NCI-H1092 (cell line): Measurements from ENCODE around the gene HPN.
"Not testable (repeated sequence)": the region's sequence is repeated elsewhere in the genome, so short reads cannot be mapped to it uniquely, and the experiment has no call there.

Source experiments
- DNase-seq: peaks from one replicate; lab custom pipeline; 2025; lab: John Stamatoyannopoulos, UW

The HPN gene

DNA sequence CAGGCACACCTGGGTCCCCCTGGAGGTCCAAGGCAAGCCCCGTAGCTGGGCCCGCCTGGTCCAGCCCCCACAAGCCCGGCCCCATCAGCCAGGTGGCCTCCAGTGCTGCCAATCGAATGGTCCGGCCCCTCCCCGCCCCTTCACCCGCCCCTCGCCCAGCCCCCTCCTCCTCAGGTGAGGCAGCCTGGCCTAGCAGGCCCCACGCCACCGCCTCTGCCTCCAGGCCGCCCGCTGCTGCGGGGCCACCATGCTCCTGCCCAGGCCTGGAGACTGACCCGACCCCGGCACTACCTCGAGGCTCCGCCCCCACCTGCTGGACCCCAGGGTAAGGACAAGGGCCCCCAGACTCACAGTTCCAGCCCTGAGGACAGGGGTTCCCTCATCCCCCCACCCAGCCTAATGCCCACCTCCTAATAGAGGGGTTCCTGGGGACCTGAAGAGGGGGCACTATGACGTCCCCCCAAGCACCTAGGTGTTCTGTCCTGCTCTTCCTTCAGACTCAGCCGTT, at the start of gene HPN:
TSS of gene HPN (plus strand) at position 174 of the 508 bp plus-strand sequence. CDS start 786 bp downstream, outside the sequence.
- DNase-seq, result no peak

DNA sequence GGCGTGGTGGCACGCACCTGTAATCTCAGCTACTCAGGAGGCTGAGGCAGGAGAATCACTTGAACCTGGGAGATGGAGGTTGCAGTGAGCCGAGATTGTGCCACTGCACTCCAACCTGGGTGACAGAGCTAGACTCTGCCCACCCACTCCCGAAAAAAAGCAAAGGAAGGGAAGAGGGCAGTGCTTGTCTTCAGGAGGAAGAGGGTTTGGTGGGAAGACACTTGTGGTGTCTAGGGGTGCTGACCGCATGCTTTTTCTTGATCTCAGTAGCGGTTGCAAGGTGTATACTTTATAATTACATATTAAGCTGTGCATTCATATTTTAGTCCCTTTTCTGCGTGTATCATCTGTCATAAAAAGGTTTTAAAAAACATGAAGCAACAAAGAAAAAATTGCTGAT, 48.9 kb upstream of the HPN start:
- DNase-seq, result not testable (repeated sequence)

DNA sequence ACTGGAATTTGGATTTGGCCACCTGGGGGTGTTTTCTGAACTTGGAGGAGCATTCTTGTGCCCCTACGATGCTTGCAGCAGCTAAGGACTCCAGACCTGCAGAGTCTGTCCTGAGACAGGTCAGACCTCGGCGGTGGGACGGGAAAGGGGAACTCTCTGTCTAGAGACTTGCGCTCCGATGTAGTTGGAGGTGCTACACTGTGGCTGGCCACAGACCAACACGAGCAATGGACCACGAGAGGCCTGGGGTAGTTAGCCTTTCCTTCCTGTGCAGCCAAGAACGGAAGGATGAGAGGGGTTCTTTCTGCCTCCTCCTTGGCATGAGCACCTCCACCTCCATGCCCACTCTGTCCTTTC, 47.3 kb upstream of the HPN start:
- DNase-seq, result no peak

DNA sequence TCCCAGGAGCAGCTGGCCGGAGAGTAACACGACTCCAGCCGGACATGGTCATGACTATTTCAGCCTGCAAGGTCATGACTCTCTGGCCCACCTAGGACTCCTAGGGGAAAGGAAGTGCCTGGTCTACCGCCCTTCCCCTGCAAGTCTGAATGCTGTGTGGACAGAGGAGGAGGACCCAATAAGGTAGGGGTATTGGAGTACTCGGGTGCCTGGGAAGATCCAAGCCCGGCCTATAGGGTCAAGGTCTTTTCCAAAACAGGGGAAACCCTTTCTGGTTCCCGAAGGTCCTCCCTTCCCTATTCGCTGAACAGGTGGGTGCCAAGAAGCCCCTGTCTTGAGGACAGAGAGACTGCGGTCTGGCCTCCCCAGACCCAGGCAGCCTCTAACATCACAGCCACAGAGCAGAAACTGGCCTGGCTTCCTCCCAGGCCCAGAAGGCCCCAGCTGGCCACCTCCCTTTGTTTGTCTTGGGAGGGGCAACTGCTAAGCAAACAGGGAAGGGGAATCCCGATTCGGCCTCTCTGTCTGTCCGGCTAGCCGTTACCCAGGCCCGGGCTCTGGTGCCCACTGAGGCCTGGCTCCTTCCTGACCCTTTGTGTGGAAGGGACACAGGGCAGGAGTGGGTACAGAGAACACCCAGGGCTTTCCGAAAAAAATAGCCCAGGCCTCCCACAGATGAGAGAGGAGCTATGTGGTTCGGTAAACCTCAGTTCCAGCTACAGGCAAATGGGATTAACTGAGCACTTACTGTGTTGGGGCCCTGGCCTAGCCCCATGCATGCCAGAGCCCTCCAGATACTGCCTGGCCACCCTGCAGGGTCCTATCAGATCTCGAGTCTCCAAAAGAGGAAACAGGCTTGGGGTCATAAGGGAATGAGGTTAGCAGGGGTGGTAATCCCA, 46.6 kb upstream of the HPN start:
- no peak for DNase-seq

DNA sequence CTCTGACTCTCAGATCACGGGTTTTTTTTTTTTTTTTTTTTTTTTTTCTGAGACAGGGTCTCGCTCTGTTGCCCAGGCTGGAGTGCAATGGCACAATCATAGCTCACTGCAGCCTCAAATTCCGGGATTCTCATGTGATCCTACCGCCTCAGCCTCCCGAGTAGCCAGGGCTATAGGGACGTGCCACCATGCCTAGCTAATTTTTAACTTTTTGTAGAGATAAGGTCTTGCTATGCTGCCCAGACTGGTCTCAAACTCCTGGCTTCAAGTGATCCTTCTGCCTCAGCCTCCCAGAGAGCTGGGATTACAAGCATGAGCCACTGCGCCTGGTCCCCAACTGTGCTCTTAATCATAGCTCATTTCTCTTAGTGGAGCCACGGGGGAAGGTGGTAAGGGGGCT, 46.0 kb upstream of the HPN start:
- no peak for DNase-seq

DNA sequence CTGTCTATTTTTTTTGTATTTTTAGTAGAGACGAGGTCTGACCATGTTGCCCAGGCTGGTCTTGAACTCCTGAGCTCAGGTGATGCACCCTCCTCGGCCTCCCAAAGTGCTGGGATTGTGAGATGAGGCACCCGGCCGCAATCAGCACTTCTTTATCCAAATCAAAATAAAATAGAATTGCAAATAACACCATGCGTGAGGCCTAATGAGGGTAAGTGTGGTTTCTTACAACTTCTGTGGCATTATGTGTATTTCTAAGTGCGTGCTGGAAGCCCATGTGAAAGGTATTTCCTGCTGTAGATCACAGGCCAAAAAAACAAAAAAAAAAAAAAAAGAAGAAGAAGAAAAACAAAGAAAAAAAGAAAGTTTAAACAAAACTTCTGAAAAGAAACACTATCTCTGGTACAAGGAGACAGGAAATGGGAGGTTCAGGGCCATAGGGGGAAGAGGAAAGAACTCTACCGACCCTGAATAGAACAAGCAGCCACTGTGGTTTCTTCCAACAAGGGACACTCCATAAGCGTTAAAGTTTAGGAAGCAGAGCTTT, 44.4 kb upstream of the HPN start:
- no peak for DNase-seq

DNA sequence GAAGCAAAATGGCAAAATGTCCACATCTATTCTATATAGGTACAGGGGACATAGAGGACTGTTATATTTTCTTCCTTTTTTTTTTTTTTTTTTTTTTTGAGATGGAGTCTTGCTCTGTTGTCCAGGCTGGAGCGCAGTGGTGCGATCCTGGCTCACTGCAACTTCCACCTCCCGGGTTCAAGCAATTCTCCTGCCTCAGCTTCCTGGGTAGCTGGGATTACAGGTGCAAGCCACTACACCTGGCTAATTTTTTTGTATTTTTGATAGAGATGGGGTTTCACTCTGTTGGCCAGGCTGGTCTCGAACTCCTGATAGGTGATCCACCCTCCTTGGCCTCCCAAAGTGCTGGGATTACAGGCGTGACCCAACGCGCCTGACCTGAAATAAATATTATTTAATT, 43.3 kb upstream of the HPN start:
- not testable (repeated sequence) for DNase-seq

DNA sequence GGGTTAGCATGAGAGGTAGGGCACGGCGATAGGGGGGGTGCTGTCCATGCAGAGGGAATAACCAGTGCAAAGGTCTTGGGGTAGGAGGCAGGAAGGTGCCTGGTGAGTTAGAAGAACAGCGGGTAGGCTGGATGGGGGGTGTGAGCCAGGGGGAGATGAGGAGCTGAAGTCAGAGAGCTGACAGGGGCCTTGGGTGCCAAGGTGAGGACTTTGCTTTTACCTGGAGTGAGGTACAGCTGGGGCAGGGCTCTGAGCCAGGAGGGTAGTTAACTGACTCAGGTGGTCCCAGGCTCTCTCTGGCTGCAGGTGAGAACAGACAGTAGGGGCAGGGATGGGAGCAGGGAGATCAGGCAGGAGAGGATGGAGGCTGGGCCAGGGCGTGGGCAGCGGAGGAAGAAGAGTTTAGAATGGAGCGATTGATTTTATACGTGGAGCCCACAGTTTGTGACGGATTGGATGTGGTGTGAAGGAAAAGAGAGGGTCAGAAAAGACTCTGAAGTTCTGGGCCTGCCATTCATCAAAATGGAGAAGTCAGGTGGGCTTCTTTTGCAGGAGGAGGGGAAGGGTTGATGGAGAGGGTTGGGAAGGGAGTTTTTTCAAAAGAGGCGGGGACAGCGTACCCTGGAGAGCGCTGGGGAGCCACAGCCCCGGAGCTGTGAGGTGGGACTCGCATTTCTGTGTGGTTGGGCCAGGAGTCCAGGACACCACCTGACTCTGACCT, 42.6 kb upstream of the HPN start:
- DNase-seq, result no peak

DNA sequence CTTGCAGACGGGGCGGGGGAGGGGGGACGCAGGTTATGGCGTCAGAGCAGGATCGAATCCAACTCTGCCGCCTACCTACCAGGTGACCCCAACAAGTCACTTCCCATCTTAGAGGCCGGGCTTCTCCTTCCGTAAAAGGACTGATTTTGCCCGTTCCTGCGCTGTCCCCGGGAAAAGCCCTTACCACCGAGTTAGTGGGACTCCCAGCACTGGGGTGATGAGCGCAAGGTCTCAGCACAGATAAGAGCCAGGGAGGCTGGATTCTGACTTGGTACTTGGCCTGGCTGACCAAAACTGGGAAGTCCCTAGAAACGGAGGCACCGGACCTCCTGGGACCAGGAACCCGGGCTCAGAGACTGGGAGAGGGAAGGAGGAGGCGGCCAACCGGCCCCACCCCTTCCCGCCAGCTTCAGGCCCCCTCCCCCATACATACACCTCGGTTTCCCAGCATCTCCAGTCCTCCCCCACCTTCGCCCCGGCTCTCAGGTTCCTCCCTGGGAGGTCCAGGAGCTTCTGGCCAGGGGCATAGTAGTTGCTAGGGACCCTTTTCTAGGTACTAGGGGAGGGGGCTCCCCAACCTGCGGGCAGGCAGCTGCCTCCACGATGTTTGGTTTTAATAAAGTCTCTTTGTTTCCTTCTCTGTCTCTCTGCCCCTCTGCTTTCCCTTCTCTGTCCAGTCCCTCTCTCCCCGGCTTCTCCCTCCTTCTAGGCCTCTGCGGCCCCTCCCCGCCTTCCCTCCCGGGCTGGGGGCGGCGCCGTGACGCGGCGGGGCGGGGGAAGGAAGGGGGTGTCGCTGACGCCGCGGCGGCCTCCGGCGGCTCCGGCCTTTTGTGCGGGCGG, 41.8 kb upstream of the HPN start, which contains the start of gene GRAMD1A:
TSS of gene GRAMD1A (plus strand) at position 826 of the 840 bp plus-strand sequence. CDS start 156 bp downstream, outside the sequence.
- peak; percentile 38 for DNase-seq

DNA sequence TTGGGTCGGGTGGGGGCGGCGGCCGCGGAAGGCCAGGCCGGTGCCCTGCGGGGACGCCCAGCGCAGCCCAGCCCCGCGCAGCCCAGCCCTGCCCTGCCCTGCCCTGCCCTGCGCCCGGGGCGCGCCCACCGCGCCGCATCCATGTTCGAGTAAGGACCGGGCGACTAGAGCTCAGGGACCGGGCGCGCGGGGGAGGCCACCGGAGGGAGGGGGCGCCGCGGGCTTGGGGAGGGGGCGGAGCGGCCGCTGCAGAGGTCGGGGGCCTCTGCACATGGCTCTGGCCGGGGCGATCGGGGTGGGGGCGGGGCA, 41.2 kb upstream of the HPN start:
- no peak for DNase-seq

DNA sequence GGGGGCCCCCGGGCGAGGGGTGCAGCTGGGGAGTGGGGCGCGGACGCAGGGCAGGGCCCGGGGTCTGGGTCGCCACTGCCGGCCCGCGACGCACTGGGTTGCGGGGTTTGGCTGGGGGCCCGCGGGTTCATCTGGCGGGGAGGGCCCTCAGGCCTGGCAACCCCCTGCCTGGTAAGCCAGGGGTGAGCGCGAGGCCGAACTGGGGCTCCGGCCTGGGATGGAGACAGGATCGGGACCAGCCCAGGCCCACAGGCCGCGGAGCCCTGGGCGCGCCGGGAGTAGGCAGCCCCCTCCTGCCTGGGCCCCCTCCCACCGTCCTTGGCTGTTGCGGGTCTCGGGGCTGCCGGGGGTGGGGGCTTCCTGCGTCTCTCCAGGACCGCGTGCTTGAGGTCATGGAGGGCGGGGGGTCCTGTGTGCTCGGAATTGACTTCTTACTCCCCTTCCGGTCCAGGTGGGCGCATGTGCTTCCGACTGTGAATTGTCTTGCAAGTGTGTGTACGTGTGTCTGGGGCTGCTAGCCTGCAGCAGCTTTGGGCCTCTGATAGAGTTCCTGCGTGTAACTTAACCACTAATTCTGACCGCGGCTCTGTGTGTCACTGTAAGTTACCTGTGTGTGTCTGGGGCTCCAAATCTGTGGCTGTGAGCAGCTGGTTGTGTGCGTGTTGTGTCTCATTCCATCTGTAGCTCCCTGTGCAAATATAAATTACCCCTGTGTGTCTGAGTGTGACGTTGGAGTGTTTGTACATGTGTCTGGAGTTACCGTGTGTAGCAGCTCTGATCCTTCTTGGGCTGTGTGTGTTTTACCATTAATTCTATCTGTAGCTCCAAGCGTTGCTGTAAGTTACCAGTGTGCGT, 40.6 kb upstream of the HPN start:
- DNase-seq, result no peak

DNA sequence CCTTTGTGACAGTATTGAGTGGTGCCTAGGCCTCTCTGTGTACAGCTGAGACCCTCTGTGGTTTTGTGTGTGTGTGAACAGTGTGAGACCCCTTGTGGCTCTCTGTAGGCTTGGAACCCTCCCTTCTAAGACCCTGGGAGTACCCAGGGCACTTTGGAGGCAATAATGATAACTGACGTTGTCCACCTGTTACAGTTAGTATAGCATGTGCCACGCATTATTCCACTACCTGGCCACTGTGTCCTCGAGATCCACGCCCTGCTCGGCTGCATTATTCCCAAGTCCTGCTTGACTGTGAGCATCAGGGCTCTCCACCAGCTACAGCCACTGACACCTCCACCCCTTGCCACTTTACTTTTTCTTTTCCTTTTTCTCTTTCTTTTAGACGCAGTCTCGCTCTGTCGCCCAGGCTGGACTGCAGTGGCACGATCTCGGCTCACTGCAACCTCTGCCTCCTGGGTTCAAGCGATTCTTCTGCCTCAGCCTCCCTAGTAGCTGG, 39.4 kb upstream of the HPN start:
- no peak for DNase-seq

DNA sequence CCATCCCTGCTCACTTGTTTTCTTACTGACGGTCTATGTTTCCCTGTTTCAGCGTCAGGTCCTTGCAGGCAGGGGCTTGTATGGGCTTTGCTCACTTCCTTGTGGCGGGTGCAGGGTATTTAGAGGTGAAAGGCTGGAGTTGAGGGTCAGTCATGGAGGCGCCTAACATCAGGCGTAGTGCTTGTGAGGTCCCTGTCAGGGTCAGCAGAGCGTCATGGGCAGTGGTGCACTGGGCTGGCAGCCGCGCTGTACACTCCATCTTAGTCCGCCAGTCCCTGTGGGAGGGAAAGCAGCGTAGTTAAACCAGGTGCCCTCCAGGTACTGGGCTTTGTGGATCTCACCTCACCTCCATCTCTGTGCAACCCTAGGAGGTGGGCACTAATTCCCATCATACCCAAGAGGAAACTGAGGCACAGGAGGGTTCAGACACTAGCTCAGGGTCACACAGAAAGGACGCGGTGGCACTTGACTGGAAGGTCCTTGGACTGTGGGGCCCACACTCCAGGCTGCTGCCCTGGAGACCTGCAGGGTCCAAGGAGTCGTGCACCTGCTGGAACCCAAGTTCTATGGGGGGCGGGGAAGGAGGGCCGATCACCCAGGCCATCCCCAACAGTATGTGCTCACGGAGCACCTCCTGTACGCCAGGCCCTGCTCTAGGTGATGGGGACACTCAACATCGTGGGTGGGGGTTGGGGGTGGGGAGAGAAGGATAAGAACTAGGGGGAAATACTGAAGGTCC, 36.8 kb upstream of the HPN start:
- DNase-seq, result no peak

DNA sequence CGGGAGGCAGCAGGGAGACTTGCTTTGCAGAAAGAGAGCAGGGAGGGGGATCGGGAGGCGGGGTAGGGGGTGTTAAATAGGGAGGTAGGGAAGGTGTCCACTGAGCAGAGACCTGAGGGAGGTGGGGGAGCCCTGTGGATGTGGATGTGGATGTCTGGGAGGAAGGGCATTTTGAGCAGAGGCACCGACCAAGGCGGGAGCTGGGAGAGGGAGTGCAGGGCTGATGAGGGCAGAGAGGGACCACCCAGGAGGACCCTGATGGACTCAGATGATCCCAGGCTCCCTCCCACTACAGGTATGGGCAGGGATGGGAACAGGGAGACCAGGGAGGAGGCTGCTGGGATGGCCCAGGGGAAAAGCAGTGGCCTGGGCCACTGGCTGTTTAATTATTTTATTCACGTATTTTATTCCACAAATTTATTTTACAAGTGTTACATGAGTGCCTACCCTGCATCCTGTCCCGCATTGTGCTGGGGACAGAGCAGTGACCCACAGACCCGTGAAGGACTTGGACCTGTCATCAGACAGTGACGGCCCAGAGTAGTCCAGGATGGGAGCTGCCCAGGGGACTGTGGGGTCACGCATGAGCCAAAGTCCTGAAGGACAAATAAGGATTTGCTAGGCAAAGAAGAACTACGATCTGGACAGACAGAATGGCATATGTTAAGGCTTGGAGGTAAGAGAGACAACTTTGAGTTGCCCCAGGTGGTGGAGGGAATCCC, 36.1 kb upstream of the HPN start:
- no peak for DNase-seq

DNA sequence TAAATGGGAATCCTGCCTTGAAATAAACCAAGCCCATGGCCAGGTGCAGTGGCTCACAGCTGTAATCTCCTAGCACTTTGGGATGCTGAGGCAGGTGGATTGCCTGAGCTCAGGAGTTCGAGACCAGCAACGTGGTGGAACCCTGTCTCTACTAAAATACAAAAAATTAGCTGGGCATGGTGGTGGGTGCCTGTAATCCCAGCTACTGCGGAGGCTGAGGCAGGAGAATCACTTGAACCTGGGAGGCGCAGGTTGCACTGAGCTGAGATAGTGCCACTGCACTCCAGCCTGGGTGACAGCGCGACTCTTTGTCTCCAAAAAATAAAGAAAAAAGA, 35.5 kb upstream of the HPN start:
- DNase-seq, result not testable (repeated sequence)

DNA sequence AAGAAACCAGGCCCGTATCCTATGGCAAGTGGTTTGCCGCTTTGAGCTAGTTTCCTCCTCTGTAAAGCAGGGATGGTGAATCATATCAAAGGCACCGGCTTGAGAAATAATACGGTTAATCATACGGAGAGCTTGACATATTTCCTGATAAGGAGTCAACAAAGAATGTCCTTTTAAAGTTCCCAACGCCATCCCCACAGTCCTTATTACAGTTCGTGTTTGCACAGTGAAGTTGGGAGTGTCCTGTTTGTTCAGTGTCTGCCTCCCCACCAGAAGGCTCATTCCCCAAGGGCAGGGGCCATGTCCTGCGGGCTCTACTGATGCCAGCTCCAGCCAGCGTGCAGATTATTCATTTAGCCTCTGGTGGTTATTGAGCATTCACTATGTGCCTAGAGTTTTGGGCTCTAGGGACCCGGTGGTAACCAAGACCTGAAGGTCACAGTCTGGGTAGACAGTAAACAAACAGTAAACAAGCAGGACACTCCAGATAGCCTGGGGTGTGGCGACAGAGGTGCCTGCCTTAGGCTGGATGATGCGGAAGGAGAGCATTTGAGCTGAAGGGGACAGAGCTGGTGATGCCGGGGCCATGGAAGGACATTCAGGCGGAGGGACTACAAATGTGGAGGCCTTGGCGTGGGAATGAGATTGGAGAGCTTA, 35.1 kb upstream of the HPN start:
- no peak for DNase-seq

DNA sequence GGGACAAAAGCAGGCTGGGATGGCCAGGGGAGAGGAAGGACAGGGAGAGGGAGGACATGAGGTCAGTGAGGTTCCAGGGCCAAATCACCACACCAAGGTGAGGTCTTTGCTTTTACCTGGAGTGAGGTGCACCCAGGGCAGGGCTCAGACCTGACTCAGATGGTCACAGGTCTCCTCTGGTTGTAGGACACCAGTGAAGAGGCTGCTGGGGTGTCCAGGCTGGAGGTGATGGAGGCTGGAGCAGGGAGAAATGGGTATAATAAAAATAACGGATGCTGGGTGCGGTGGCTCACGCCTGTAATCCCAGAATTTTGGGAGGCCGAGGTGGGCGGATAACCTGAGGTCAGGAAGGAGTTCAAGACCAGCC, 34.5 kb upstream of the HPN start:
- no peak for DNase-seq

DNA sequence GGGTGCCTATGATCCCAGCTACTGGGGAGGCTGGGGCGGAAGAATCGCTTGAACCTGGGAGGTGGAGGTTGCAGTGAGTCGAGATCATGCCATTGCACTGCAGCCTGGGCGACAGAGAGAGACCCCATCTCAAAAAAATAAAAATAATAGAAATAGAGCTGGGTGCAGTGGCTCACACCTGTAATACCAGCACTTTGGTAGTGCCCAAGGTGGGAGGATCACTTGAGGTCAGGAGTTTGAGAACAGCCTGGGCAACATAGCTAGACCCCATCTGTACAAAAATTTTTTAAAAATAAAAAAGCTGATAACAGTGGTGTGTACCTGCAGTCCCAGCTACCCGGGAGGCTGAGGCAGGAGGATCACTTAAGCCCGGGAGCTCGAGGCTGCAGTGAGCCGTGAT, 34.1 kb upstream of the HPN start:
- DNase-seq, result not testable (repeated sequence)

DNA sequence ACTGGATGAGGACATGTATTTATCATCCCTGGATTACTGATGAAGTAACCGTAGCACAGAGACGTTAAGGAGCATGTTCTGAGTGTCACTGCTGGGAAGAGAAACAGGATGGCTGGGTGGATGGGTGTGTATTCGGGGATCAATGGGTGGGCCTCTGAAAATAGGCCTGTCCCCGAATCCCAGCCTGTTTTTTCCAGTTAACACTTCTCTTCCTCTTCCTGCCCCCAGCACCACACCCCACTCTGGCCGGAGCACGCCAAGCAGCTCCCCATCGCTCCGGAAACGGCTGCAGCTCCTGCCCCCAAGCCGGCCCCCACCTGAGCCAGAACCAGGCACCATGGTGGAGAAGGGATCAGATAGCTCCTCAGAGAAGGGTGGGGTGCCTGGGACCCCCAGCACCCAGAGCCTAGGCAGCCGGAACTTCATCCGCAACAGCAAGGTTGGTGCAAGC, 32.6 kb upstream of the HPN start:
- no peak for DNase-seq
